GM12865 (cell line): ENCODE data around the gene OR5B12.

Experiments
- DNase-seq: peaks from one replicate; pipeline ENCODE4 v3.0.0; 2010; ENCODE audit warnings: low read depth
- H3K4me3 ChIP-seq: 2 replicates; pipeline ENCODE4 v1.5.1; 2011; ENCODE audit warnings: mild to moderate bottlenecking, low read depth, low read length, control low read depth
- TF ChIP-seq, protein P1 (sequence below): IDR thresholded peaks from 2 replicates; pipeline ENCODE4 v1.5.1; 2011; ENCODE audit warnings: low read length, control low read depth, low read depth, inconsistent platforms; ENCODE audit not compliant: insufficient read depth; ENCODE audit errors: missing control alignments

Gene OR5B12

DNA sequence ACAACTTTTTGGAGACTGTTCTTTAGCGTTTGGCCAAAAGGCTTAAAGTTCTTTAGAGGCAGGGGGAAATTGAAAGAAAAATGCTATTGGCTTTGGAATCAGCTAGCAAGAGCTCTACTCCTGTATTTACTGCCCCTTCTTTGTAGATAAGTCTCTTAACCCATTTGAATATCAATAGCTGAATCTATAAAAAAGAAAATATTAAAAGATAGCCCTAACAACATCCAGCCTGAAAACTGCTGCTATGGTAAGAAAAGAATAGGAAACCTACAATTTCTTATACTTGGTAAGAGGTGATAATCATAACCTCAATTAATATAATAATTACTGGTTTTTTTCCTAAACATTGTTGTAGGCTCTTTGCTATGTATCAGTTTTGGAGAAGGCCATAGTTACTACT lies at the start of gene OR5B12:
Gene OR5B12 (minus strand): TSS at position 101 of the 400 bp plus-strand sequence. CDS start 2,085 bp downstream, outside the sequence.
- TF ChIP-seq, protein P1, sequence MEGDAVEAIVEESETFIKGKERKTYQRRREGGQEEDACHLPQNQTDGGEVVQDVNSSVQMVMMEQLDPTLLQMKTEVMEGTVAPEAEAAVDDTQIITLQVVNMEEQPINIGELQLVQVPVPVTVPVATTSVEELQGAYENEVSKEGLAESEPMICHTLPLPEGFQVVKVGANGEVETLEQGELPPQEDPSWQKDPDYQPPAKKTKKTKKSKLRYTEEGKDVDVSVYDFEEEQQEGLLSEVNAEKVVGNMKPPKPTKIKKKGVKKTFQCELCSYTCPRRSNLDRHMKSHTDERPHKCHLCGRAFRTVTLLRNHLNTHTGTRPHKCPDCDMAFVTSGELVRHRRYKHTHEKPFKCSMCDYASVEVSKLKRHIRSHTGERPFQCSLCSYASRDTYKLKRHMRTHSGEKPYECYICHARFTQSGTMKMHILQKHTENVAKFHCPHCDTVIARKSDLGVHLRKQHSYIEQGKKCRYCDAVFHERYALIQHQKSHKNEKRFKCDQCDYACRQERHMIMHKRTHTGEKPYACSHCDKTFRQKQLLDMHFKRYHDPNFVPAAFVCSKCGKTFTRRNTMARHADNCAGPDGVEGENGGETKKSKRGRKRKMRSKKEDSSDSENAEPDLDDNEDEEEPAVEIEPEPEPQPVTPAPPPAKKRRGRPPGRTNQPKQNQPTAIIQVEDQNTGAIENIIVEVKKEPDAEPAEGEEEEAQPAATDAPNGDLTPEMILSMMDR = no peak
- no peak within 1 kb of the TSS for H3K4me3 ChIP-seq
- DNase-seq = no peak

DNA sequence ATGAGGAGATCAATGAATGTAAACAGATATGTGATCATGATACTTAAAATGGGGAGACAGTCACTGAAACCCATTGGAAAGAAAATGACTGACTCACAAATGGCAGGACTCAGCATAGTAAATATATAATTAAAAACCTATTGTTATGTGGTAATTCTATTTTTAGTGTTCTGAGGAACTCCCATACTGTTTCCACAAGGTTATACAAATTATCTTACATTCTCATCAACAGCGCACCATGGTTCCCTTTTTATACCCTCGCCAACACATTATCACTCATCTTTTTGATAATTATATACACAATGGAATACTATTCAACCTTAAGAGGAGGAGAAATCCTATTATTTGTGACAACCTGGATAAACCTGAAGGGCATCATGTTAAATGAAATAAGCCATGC lies 48.8 kb upstream of the OR5B12 start:
- DNase-seq = no peak
- TF ChIP-seq, protein P1 = no peak
- H3K4me3 ChIP-seq = no peak overlapping the region

DNA sequence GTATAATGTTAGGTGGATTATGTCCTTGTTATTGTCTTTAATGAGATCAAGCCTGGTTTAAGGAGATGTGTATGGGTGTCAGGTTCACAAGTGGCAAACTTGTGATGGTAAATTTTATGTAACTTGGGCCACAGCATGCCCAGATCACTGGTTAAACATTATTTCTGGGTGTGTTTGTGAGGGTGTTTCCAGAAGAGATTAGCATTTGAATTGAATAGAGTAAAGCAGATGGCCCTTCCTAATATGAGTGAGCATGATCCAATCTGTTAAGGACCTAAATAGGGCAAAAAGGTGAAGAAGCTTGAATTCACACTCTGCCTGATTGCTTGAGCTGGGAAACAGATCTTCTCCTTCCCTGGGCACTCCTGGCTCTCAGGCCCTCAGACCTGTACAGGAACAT lies 45.1 kb upstream of the OR5B12 start:
- TF ChIP-seq, protein P1 = no peak
- no peak overlapping the region for H3K4me3 ChIP-seq
- DNase-seq = no peak

DNA sequence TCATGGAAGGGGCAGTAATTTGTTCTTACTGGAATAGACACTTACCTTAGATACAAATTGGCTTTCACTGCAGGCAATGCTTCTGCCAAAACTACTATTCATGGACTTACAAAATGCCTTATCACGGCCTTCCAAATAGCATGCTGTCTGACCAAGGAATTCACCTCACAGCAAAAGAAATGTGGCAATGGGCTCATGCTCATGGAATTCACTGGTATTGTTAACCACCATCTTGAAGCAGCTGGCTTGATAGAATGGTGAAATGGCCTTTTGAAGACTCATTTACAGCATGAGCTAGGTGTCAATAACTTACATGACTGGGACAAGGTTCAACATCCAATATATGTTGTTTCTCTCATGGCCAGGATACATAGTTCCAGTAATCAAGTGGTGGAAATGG lies 43.9 kb upstream of the OR5B12 start:
- TF ChIP-seq, protein P1 = no peak
- no peak for DNase-seq
- H3K4me3 ChIP-seq = no peak overlapping the region

DNA sequence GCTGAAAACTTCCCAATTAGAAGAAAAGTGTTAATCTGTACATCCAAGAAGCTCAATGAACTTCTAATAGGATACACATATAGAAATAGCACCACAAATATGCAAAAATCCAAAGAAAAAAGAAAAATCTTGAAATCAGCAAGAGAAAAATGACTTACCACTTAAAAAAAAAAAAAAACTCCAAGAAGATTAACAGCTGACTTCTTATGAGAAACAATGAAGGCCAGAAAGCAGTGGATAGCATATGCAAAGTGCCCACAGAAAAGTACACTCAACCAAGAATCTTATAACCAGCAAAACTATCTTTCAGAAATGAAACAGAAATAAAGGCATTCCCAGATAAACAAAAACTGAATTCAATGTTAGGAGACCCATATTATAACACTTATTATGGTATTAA lies 29.9 kb upstream of the OR5B12 start:
- H3K4me3 ChIP-seq = no peak overlapping the region
- TF ChIP-seq, protein P1 = no peak
- DNase-seq = no peak

DNA sequence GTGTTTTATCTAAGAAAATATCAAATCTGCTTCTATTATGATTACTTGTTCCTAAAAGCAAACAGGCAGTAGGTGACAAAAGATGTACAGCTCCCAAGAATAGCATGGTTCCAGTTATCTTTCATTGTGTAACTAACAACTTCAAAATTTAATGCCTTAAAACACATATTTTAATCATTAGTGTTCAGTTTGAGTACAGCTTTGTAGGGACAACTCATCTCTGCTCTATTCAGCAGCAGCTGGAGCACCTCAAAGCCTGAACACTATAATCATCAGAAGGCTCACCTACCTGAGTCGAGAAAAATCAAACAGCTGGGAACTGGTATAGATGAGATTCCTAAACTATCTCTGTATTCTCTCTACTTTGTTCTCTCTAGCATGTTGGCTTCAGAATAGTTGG lies 24.3 kb upstream of the OR5B12 start:
- DNase-seq = no peak
- TF ChIP-seq, protein P1 = no peak
- no peak overlapping the region for H3K4me3 ChIP-seq

DNA sequence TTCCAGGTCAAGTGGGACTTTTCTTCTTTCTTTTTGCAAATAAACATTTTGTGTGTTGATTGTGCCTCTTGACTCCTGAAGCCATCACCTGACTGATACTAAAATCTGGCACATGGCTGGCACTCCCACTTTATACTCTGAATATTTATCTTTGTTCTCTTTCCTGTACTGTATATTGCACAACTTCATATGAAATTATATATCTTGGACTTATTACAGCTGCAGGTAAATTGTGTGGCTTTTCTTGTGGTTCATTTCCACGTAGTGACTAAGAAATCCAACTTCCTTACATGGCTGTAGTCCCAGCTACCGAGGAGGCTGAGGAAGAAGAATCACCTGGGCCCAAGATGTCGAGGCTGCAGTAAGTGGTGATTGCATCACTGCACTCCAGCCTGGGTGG lies 23.7 kb upstream of the OR5B12 start:
- no peak for DNase-seq
- no peak overlapping the region for H3K4me3 ChIP-seq
- TF ChIP-seq, protein P1 = no peak
